ENCODE measurements around the gene NSG2.

NSG2 gene

DNA sequence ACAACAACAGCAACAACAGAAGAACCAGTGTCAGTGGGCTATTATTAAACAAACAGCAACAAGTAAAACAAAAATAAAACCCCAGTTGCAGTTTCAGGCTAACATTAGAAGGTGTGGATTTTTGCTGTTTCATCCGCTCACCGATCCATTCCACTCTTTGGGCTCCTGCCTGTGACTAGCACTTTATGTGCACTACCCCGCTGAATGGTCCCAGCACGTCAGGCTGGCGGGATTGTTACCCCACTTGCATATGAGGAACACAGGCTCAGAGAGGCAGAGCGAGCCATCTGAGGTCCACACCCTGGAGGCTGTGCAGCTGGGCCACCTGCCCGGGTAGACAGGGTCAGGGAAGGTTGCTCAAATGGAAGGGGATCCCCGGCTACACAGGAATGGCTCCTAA, 26.0 kb downstream of the NSG2 start:
- no peak for DNase-seq (ENCODE audit: low read depth, low spot score)
- in situ Hi-C loops (cut with HindIII; ENCODE audit: low sequenced_read_pairs), result no loop called here
- no peak overlapping the region for H3K4me3 ChIP-seq (ENCODE audit: low read depth, low read length)
- TF ChIP-seq, protein P1, sequence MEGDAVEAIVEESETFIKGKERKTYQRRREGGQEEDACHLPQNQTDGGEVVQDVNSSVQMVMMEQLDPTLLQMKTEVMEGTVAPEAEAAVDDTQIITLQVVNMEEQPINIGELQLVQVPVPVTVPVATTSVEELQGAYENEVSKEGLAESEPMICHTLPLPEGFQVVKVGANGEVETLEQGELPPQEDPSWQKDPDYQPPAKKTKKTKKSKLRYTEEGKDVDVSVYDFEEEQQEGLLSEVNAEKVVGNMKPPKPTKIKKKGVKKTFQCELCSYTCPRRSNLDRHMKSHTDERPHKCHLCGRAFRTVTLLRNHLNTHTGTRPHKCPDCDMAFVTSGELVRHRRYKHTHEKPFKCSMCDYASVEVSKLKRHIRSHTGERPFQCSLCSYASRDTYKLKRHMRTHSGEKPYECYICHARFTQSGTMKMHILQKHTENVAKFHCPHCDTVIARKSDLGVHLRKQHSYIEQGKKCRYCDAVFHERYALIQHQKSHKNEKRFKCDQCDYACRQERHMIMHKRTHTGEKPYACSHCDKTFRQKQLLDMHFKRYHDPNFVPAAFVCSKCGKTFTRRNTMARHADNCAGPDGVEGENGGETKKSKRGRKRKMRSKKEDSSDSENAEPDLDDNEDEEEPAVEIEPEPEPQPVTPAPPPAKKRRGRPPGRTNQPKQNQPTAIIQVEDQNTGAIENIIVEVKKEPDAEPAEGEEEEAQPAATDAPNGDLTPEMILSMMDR (IDR thresholded peaks at IDR 0.05; ENCODE audit: low read depth, low read length), result no peak

DNA sequence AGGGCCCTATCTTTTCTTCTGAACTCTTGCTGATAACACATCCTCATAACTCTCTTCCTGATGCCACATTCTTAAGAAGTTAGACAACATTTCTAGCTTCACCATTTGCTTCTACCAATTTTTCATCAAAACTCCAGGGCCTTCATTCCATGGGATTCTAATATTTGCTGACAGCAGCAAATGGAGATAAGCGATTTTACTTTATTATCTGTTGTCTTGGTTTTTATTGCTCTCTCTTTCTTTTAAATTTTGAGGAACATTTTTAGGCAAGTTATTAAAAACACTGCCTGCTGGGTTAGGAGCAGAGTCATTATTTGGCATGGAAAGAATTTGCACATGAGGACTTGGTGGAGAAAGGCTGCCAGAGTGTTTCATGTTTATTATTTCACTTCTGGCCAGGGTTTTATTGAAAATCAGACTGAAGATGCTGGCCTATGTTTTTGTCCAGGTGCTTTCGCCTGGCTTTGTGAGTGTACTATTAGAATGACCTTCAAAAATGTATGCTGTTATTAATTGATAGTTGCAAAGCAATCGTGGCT, 27.7 kb downstream of the NSG2 start:
- in situ Hi-C loops (cut with HindIII; ENCODE audit: low sequenced_read_pairs), result no loop called here
- TF ChIP-seq, protein P1 (IDR thresholded peaks at IDR 0.05; ENCODE audit: low read depth, low read length), result no peak
- no peak for DNase-seq (ENCODE audit: low read depth, low spot score)
- H3K4me3 ChIP-seq (ENCODE audit: low read depth, low read length), result no peak overlapping the region

DNA sequence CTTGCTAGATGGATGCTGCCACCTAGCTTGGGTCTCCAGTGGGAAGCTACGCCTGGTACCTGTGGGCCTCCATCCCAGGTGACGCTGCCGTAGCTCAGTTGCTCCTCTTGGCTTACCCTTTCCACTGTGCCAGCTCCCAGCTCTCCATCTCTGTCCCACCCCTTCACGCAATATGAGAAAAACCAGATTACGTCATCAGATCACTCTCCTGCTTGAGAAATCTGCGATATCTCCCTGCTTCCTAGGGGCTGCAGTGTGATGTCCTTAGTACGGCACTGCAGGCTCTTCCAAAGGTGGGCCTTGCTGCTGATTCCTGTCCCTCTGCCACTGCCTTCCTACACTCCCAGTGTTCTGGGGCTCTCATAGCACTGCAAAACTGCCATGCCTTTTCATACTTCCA, 28.9 kb downstream of the NSG2 start:
- no peak overlapping the region for H3K4me3 ChIP-seq (ENCODE audit: low read depth, low read length)
- no peak for DNase-seq (ENCODE audit: low read depth, low spot score)
- TF ChIP-seq, protein P1 (IDR thresholded peaks at IDR 0.05; ENCODE audit: low read depth, low read length), result no peak
- in situ Hi-C loops (cut with HindIII; ENCODE audit: low sequenced_read_pairs), result no loop called here

DNA sequence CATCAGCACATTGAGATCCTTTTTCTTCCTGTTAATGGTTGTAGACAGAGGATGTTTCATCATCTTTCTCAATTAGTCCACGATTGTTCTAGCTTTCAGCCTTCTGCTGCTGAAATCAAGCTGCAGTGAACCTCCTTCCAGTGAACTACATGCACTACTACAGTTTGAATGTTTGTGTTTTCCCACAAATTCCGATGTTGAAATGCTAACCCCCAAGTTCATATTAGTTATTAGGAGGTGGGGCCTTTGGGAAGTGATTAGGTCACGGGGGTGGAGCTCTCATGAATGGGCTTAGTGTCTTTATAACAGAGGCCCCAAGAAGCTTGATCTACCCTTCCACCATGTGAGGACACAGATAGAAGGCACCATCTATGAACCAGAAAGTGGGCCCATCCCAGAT, 32.9 kb downstream of the NSG2 start:
- no peak for DNase-seq (ENCODE audit: low read depth, low spot score)
- no peak overlapping the region for H3K4me3 ChIP-seq (ENCODE audit: low read depth, low read length)
- in situ Hi-C loops (cut with HindIII; ENCODE audit: low sequenced_read_pairs), result no loop called here
- TF ChIP-seq, protein P1 (IDR thresholded peaks at IDR 0.05; ENCODE audit: low read depth, low read length), result no peak

DNA sequence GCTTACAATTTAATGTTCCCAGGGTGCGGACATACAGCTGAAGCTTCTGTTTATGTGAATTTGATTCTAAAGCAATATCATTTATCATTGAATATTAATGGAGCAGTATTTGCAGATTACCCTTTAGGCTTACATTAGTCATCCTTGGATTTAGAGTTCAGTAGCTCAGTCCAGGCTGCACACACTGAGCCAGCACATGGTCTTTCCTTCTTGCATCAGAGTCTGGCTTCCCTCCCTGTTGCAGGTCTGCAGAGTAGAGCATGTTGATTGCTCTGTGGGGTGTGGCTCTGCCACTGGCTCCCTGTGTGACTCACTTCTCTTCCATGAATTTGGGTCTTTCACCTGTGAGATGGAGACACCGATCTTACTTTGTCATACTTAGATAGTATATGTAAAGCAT, 36.8 kb downstream of the NSG2 start:
- no peak overlapping the region for H3K4me3 ChIP-seq (ENCODE audit: low read depth, low read length)
- no peak for DNase-seq (ENCODE audit: low read depth, low spot score)
- in situ Hi-C loops (cut with HindIII; ENCODE audit: low sequenced_read_pairs), result no loop called here
- TF ChIP-seq, protein P1 (IDR thresholded peaks at IDR 0.05; ENCODE audit: low read depth, low read length), result no peak

DNA sequence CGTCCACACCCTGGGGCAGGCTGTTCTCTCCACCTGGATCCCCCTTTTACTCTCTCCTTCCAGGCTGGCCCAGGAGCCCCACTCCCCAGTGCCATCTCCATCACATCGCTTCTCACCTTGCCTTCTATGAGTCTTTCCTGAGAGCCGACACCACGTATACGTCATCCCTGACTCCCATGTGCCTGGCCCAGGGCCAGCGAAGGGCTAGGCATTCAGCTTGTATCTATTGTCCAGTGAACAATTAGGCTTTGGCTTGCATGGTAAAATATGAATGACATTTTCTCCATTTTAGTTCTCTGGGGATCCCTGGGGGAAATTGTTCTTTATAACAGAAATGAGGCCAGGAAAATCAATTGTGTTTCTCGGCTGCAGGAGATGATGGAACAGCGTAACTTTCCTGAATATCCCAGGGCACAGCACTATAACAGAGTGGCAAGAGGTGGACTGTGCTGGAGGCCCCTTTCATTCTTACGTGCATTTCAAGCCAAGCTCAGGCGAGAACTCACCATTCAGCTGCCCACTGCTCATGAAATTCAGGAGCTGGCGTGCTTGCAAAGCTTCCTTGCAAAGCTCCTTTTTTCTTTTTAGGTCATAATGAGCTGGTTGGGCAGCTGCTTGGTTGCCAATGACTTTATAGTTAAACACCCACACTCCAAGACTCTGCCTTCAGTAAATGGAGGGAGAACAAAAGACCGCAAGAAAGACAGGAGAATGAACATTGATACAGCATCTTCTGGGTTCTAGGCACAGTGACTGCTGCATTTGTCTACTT, 37.7 kb downstream of the NSG2 start:
- DNase-seq (ENCODE audit: low read depth, low spot score), result no peak
- H3K4me3 ChIP-seq (ENCODE audit: low read depth, low read length), result no peak overlapping the region
- in situ Hi-C loops (cut with HindIII; ENCODE audit: low sequenced_read_pairs), result no loop called here
- TF ChIP-seq, protein P1 (IDR thresholded peaks at IDR 0.05; ENCODE audit: low read depth, low read length), result no peak

All from astrocyte of the spinal cord (primary cell).